NCI-H2107 (cell line): Measurements from ENCODE around the gene HSF2.
A peak's percentile ranks its signal among the peaks of the same experiment; 100 is the strongest.

Experiments used
- DNase-seq: peaks from one replicate; lab custom pipeline; 2025; lab: John Stamatoyannopoulos, UW

The HSF2 gene, protein sequence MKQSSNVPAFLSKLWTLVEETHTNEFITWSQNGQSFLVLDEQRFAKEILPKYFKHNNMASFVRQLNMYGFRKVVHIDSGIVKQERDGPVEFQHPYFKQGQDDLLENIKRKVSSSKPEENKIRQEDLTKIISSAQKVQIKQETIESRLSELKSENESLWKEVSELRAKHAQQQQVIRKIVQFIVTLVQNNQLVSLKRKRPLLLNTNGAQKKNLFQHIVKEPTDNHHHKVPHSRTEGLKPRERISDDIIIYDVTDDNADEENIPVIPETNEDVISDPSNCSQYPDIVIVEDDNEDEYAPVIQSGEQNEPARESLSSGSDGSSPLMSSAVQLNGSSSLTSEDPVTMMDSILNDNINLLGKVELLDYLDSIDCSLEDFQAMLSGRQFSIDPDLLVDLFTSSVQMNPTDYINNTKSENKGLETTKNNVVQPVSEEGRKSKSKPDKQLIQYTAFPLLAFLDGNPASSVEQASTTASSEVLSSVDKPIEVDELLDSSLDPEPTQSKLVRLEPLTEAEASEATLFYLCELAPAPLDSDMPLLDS

DNA sequence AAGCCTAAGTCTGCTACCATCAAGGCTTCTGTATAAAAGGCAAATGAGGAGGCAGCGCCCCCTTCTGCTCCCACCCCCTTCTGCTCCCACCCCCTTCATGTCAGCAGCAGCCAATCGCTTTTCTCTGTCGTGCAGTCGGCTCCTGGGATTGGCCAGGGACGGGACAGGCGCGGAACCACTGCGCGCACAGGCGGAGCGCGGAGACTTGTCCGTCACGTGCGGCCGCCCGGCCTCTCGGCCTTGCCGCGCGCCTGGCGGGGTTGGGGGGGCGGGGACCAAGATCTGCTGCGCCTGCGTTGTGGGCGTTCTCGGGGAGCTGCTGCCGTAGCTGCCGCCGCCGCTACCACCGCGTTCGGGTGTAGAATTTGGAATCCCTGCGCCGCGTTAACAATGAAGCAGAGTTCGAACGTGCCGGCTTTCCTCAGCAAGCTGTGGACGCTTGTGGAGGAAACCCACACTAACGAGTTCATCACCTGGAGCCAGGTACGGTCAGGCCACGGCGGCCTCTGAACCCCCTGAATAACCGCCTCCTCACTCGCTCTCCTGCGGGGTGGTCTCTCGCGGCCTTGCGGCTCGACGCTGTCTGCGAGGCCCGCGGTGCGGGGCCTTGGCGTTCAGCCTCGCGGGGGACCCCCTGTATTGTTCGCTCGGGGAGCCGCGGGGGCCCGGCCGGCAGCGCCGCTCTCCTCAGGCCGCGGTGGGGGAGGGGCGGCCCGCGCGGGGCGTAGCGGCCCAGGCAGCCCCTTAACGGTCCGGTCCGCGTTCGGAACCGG lies at the start of gene HSF2:
TSS of gene HSF2 (plus strand) at position 305 of the 773 bp plus-strand sequence. CDS start at position 391, 86 bp downstream.
- DNase-seq: peak; percentile 92

DNA sequence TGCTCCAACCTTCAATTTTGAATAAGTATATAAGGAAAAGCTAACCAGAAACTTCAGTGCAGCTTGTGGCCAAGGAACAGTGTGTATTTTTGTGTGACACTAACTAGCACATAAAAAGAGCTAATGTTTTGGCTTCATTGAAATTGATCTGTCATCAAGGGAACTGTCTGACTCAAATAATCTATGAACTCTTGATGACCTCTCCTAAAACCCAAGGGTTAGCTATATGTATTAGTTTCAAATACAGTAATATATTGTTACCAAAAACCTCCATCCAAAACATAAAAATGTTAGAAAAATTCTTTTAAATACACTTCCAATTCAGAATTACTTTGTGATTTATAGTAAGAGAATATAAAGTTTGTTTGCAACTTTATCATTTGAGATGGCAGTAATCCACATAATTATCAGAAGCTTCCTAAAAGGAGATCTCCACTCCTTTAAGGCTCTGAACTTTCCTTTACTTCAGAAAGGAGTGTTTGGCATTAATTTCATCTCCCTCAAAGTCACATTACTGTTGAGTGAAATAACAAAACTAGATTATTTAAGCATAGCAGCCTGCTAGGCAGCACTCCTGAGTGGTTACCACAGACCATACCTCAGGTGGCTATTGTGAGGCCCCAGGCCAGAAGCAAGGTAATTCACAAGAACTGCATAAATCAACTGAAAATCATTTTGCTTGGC lies 46.3 kb upstream of the HSF2 start:
- DNase-seq: no peak

DNA sequence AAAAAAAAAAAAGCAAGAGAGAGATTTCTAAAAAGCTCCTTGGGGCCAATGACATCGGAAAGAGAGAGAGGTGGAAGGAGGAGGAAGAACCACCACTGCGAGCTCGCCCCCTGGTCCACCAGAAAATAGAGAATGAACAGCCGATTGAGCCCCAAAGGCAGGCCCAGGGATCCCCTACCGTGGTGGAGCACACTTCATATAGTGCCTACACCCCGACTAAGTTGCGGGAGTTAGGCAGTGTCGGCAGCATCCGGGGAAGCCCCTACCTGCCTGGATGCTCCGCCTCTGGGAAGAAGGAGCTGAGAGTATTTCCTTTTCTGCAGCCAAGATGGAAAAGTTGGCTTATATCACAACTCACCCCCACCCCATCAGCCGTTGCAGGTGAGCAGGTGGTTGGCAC lies 38.6 kb upstream of the HSF2 start:
- DNase-seq: no peak

DNA sequence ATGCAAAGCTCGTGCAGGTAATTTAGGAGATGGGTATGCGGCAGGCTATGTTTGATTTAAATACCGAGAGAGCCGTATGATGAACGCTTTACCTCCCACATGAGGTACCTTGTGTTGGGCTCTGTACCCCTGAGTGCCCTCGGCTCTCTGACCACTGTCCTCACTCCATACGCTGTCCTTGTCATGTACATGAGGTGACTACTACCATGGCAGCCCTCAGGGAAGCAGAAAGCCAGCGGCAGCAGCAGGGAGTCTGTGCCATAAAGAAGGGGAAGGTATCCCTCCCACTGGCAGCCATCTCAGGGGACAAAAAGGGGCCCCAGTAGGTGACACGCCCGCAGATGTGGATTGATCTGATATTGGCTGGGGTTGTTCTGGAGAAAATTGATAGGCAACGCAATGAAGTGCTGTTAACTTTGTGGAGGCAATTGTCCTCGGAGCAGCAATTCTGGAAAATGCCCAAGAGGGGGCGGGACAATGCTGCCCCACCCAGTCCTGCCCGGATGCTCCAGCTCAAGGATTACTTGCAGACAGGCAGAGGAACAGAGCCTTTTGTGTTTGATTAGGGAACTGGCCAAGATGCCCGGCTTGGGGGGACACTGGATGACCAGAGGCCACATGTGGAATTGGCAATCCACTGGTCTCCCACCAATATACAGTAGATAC lies 38.0 kb upstream of the HSF2 start:
- DNase-seq: no peak

DNA sequence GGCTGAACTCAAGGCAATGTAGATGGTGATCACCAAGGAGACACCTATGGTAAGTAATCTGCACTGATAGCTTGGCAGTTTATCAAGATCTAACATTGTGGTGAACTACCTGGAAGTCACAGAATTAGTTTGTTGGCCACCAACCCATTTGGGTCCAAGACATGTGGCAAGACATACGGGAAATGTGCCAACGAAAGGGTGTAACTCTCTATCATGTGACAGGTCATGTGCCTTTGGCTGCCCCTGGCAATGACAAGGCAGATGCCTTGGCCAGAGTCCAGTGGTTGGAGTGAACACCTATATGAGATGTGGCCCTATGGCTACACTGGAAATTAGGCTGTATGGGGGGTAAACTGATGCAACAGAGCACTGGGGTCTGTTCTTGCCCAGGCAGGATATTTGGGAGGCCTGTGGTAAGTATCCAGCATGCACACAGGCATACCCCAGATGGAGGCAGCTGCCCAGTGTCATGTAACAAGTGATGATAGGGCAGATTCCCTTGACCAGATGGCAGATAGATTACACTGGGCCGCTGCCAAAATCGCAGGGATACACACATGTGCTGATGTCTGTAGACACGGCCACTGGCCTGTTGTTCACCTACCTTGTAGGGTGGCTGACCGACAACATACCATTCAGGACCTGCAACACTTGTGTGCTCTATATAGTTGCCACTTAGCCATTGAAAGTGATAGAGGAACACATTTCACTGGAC lies 35.5 kb upstream of the HSF2 start:
- no peak for DNase-seq

DNA sequence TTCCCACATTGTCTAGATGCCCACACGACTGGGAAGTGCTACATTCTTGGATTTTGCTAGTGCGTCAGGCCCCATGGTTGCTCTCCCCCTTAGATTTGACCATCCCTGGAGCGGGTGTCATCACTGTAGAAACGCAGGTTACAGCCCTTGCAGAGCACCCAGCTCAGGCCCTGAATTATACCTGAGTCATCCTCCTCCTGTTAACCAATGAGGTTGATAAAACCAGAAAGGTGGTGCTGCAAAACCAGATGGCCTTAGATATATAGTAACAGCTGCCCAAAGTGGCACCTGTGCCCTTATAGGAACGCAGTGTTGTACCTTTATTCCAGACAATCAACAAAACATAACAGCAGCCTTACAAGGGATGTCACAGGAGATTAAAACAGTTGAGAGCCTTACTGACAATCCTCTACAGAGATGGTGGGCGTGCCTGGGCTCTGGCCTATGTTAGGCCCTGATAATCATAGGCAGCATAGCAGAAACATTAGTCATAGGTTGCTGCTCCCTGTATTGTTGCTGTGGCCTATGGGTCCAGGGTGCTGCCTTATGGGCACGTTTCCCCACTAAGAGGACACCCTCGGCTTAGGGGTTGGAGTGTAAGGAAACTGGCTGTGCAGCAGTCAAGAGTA lies 33.6 kb upstream of the HSF2 start:
- no peak for DNase-seq

DNA sequence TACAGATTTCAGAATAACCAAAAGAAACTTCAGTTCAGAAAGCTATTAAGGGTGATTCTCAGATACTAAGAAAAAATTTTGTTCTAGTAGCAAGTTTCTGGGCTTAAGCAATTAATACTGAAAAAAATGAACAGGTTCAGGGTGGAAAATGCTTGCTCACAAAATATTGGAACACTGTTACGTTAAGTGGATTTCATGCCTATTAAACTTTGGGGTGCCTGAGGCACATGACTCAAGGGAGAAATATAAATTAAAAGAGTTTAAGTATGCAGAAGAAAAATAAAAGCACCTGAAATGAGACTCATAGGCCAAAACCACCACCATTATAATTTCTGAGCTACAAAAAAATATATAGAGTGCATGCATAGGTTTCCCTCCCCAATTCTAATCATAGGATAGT lies 32.3 kb upstream of the HSF2 start:
- no peak for DNase-seq

DNA sequence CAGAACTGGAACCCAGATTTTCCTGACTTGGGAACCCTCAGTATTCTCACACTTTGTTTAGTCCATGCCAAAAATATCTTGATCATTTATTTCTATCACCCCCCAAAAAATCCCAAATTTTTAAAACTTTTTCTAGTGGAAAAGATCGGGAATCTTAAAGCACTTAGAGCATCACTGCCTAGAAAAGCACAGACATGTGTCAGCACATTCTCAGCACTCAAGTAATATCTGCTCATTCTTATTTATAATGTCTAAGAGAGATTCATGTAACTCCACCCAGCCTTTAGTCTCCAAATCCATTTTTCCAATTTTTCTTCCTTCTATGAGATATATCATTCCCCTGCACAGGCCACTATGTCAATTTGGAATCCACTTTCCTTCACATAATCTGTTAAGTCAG lies 29.9 kb upstream of the HSF2 start:
- DNase-seq: no peak

DNA sequence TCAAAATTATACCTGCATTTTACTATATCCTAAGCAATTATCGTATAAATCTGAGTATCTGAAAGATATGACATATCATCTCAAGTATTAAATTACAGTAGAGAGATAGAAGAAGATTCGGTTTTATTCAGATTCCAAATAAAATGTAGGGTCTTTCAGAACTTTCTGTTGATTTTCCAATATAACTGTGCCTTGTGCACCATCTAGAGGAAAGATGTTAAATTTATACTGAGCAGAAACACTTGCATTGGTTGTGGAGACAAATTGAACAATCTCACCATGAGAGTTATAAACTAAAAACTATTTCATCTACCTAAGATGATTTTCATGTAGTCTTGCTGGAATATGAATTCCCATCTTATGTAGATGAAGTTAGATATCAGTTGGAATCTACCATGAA lies 26.8 kb upstream of the HSF2 start:
- no peak for DNase-seq

DNA sequence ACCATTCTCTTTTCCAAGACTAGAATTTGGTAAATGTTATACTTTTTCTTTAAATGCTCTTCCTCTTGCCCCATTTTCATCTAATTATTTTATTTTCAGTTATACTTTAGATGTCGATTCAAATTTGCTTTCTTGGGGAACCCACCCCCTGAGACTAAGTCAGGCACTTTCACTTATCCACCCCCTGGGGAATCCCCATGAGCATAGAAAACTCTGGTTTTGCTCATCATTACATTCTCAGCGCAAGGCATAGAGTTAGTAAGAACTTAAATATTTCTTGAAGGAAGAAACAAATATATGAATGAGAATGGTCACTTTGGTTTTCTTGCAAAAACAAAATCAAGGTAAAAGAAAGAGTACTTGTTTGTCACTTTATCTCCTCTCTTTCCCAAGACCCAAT lies 25.1 kb upstream of the HSF2 start:
- no peak for DNase-seq

DNA sequence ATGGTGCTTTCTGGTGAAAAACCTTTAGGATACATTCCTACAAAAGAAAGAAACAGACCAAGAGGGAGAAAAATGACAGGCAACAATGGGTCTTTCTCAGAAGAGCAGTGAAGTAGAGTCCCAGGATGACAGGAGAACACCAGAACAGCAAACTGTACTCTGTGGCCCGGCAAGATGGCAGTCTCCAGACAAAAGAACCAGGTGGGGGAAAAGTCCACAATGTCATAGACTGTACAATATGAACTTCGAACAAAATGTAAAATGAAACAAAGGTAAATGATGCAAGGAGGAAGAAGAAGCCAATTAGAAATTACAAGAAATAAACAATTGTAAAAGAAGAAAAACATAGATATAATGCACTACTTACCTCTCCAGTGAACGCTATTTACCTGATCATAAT lies 23.2 kb upstream of the HSF2 start:
- DNase-seq: no peak

DNA sequence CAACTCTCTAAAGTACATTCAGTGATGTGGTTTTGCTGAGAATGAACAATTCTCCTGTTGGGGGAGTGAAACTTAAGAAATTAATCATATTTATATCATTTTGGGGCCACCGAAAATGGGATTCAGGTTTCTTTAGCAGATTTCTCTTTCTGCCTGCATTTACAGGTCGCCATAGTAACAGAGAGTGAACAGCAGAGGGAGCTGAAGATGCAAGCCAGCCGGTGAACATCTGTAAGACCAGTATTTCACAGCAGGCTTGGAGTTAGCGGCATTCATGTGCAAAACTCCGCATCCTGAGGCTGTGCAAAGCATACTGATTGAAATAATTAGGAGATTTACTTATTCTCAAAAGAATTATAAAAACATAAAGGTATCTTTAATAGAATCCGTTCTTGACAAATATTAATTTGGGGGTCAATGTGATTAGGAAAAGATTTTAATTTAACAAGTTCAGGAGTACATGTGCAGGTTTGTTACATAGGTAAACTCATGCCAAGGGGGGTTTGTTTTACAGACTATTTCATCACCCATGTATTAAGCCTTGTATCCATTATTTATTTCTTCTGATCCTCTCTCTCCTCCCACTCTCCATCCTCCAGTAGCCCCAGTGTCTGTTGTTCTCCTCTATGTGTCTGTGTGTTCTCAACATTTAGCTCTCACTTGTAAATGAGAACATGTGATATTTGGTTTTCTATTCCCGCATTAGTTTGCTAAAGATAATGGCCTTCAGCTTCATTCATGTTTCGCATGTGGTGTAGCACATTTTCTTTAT lies 17.8 kb upstream of the HSF2 start:
- DNase-seq: peak; percentile 13

DNA sequence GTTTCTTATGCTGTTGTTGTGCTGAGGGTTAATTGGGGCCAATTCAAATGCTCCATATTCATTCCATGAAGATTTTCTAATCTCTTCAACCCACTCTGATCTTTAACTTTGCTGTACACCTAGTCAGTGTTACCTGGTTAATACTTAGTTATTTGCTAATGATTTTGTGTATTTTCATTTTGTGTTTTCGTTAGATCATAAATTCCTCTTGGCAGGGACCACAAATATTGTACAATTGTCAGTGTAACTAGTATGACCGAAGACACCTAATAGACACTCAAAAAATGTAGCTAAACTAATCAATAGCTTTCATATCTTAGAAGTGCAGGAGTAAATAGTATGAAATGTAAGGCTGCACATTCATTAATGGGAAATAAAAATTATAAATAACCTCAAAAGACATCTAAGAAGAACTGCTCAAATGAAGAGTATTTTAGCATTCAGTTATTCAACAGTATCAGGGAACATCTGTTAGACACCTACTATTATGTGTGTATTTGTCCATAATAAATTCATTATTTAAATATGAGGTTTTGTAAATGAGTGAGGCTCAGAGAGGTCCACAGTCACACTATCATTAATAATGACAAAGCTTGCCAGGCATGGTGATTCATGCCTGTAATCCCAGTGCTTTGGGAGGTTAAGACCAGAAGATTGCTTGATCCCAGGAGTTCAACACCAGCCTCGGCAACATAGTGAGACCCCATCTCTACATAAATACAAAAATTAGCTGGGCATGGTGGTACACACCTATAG lies 13.4 kb upstream of the HSF2 start:
- DNase-seq: no peak

DNA sequence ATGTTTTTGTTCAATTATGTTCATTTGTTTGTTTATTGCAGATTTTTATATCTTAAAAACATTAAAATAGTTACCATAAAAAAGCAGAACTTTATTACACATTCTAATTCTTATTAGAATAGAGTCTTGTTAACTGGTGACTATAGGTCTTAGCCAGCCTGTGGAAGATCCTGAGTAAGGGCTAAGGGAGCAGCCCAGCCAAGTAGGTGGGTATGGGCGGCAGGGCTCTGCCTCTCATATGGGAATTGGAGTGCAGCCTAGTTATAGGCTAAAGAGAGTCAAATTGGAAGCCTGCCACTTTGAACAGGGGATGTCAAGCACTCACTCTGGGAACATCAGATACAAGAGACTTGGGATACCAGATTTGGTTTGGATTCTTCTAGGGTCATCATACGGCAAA lies 10.5 kb upstream of the HSF2 start:
- no peak for DNase-seq

DNA sequence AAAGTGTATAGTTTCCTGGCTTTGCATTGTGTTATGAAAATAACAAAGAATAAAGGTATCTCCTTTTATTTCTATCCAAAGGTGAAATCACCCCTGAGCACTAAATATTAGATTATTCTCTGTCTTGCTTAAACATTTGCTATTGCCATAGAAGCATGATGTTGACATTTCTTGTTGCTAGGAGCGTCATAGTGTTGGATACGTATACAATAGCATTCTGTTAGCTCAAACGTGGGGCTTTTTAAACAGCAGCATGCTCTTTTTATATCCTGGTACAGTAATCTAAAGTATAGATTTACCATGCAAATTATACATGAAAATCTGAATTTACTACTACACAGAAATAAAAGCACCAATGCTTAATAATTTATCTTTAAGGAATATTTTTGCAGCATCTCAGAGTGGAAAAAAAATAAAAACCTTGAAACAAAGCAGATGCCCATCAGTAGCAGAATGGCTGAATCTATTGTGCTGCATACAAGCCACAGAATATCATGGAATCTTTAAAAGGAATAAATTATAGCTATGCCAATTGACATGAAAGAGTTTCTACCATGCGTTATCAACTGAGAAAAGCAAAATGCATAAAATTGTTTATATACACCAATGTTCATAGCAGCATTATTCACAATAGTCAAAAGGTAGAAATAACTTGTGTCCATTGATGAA lies 9.6 kb upstream of the HSF2 start:
- no peak for DNase-seq

DNA sequence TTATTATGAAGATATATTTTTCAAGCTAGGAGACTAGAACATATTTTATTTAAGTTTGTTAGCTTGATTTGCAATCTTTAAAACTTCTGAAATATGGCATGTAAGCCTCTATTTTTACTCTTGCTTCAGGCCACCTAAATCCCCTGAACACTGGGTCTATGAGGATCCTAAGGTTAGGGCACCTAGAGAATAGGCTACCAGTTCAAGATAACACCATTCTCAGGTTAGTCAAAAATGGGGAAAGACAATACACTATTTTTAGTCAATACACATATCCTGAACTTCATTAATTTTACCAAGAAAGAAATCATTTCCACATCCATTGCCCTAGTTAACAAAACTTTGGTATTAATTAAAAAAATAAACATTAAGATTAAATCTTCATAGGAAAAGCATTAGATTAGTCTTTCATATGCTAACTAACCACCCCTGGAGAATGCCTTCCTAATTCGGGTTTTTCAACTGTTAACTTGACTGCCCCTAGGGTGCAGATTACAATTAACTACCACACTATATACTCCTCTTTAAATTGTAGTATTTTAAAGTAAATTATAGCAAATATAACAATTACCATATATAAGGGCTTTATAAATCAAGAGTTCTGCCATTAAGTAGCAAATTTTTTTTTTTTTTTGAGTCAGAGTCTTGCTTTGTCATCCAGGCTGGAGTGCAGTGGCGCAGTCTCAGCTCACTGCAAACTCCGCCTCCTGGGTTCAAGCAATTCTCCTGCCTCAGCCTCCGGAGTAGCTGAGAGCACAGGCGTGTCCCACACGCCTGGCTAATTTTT lies 6.7 kb upstream of the HSF2 start:
- no peak for DNase-seq

DNA sequence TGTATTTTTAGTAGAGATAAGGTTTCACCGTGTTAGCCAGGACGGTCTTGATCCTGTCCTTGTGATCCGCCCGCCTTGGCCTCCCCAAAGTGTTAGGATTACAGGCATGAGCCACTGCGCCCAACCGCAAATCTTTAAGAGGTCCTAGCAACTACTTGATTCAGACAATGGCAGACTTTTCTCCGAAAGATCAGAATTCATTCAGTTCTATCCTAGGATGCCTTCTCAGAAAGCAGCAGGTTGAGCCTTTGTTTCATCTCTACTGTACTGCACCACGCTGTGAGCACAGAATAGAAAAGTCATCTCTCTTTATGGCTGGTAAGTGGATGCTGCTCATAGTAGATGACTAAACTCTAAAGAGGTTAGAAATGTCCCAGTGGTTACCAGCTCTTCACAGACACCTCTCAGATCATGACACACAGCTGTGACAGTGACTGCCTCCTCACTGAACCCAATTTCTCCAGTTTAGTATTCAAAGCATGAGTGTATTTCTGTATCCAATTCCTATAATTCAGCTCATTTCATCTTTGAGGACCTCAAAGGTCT lies 6.0 kb upstream of the HSF2 start:
- DNase-seq: no peak

DNA sequence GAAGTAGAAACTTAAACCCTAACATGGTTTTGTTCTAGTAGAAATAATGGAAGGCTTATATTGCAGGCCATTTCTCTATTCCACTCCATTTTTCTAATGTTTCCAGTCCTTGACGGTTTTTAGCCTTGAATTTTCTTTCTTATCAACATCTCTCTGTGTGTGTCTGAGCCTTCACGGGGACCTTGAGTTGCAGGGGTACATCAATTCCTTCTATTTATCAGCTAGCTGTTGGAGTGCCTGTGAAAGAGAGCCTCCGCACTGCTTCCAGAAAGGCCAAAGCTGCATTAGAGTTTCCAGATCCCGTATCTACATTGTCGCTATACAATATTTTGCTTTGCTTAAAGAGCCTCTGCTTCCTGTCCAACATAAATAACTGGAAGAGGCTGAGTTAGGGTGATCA lies 5.4 kb upstream of the HSF2 start:
- DNase-seq: no peak
